Mucosa of stomach (tissue), 1 donor: ENCODE results near the gene SLCO3A1.

Experiments
- H3K27me3 ChIP-seq: one replicate; pipeline ENCODE4 v1.7.0; 2013; ENCODE audit warnings: mild to moderate bottlenecking, low read length; ENCODE audit not compliant: control insufficient read depth, insufficient read depth
- H3K36me3 ChIP-seq: one replicate; pipeline ENCODE4 v1.7.0; 2013; ENCODE audit warnings: low read length; ENCODE audit not compliant: control insufficient read depth, insufficient read depth
- H3K4me1 ChIP-seq: one replicate; pipeline ENCODE4 v1.7.0; 2013; ENCODE audit warnings: mild to moderate bottlenecking, low read length; ENCODE audit not compliant: control insufficient read depth, insufficient read depth
- H3K4me3 ChIP-seq: one replicate; pipeline ENCODE4 v1.7.0; 2013; ENCODE audit warnings: low read length
- H3K9ac ChIP-seq: one replicate; pipeline ENCODE4 v1.7.0; 2013; ENCODE audit warnings: mild to moderate bottlenecking, low read length, moderate library complexity
- H3K9me3 ChIP-seq: one replicate; pipeline ENCODE4 v1.7.0; 2013; ENCODE audit warnings: mild to moderate bottlenecking, low read length, moderate library complexity; ENCODE audit not compliant: control insufficient read depth
- donor health status: Pancreatic carcinoma.

Gene SLCO3A1

GRCh38 chr15:91970142-91970541 is 116.6 kb downstream of the SLCO3A1 start:
- no peaks in the 10 kb centered on the region for H3K4me1 ChIP-seq
- H3K27me3 ChIP-seq = no peaks in the 10 kb centered on the region
- H3K9ac ChIP-seq = no peak overlapping the region
- H3K9me3 ChIP-seq = no peaks in the 10 kb centered on the region
- H3K36me3 ChIP-seq = no peaks in the 10 kb centered on the region
- H3K4me3 ChIP-seq = no peak overlapping the region

GRCh38 chr15:91973481-91973880 is 120.0 kb downstream of the SLCO3A1 start:
- Histone ChIP-seq H3K9ac (no peak overlapping the region), H3K4me1 (no peaks in the 10 kb centered on the region), H3K27me3 (no peaks in the 10 kb centered on the region), H3K4me3 (no peak overlapping the region), H3K36me3 (no peaks in the 10 kb centered on the region), H3K9me3 (no peaks in the 10 kb centered on the region)

- Histone ChIP-seq H3K9me3 (no peaks in the 10 kb centered on the region), H3K9ac (no peak overlapping the region), H3K4me3 (no peak overlapping the region), H3K27me3 (no peaks in the 10 kb centered on the region), H3K36me3 (no peaks in the 10 kb centered on the region), H3K4me1 (no peaks in the 10 kb centered on the region)
These were observed 120.8 kb downstream of the SLCO3A1 start for GRCh38 chr15:91974321-91974720.

DNA sequence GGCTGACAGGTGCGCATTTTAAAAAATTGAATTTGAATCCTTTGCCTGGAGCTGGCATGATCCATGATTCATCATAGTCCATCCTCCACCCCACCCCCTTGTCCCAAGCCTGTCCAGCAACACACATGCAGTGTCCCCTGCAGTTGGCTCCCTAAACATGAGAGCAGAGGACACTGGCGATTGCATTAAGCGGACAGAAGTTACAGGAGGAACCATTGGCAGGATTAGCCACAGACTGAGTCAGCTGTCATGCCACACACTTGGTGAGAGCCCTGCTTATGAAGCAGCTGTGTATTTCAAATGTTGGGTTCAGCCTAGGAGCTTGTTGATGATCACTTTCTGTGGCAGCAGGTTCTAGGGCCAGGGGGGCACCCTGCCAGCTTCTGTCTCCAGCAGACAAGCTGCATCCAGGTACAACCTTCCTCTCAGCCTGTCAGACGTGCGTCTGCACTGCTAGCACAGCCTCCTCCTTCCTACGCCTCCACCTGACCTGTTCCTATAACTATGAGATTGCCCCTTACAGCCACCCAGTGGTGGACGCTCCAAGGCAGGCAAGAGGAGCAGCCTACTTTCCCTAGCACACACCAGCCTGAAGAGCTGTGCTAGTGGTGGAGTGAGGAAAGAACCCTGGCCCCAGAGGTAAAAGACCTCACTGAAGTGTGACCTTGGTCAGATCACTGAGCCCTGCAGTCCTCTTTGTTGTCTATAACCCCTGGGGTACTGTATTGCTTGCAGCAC is 121.9 kb downstream of the SLCO3A1 start:
- Histone ChIP-seq H3K9ac (no peak overlapping the region), H3K36me3 (no peaks in the 10 kb centered on the region), H3K27me3 (no peaks in the 10 kb centered on the region), H3K4me3 (no peak overlapping the region), H3K9me3 (no peaks in the 10 kb centered on the region), H3K4me1 (no peaks in the 10 kb centered on the region)

- Histone ChIP-seq H3K9ac (no peak overlapping the region), H3K36me3 (no peaks in the 10 kb centered on the region), H3K9me3 (no peaks in the 10 kb centered on the region), H3K4me3 (no peak overlapping the region), H3K27me3 (no peaks in the 10 kb centered on the region), H3K4me1 (no peaks in the 10 kb centered on the region)
These were observed 123.5 kb downstream of the SLCO3A1 start for GRCh38 chr15:91976966-91977365.

GRCh38 chr15:91980502-91981267 is 127.2 kb downstream of the SLCO3A1 start:
- no peaks in the 10 kb centered on the region for H3K4me1 ChIP-seq
- H3K4me3 ChIP-seq = no peak overlapping the region
- H3K36me3 ChIP-seq = no peaks in the 10 kb centered on the region
- no peaks in the 10 kb centered on the region for H3K27me3 ChIP-seq
- H3K9ac ChIP-seq = no peak overlapping the region
- no peaks in the 10 kb centered on the region for H3K9me3 ChIP-seq

GRCh38 chr15:91981821-91982800 is 128.6 kb downstream of the SLCO3A1 start:
- no peaks in the 10 kb centered on the region for H3K27me3 ChIP-seq
- H3K4me1 ChIP-seq = no peaks in the 10 kb centered on the region
- no peak overlapping the region for H3K9ac ChIP-seq

GRCh38 chr15:91983729-91984340 is 130.3 kb downstream of the SLCO3A1 start:
- Histone ChIP-seq H3K9me3 (no peaks in the 10 kb centered on the region), H3K4me3 (no peak overlapping the region), H3K4me1 (no peaks in the 10 kb centered on the region), H3K36me3 (no peaks in the 10 kb centered on the region), H3K27me3 (no peaks in the 10 kb centered on the region), H3K9ac (no peak overlapping the region)

More at GRCh38 chr15:91981821-91982800, 128.6 kb downstream of the SLCO3A1 start:
- H3K36me3 ChIP-seq = no peaks in the 10 kb centered on the region
- no peak overlapping the region for H3K4me3 ChIP-seq
- H3K9me3 ChIP-seq = no peaks in the 10 kb centered on the region

DNA sequence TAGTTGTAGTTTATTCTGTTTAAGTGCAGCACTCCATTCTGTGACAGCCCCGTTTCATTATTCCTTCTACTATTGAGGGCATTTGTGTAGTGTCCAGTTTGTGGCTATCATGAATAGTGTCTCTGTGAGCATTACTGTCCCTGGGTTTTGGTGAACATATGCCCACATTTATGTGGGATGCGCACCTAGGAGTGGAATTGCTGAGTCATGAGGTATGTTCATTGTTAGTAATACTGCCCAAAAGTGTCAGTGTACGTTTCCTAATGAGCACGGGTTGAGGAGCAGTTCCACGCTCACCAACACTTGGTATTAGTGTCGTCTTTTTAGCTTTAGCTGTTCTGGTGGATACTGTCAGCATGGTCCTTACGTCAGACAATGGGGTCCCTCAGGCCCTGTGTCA is 131.8 kb downstream of the SLCO3A1 start:
- H3K4me1 ChIP-seq = no peaks in the 10 kb centered on the region
- no peak overlapping the region for H3K4me3 ChIP-seq

DNA sequence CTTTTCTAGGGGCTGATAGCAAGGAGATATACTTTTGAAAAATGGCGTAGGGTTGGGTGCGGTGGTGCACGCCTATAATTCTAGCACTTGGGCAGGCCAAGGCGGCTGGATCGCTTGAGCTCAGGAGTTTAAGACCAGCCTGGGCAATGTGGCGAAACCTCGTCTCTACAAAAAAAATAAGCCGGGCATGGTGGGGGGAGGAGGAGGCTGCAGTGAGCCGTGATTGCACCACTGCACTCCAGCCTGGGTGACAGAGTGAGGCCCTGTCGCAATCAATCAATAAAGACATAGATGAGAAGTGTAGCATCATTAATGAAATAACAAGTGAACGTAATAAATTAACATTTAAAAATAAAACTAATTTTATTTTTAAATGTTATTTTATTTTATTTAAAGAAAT is 134.6 kb downstream of the SLCO3A1 start:
- Histone ChIP-seq H3K27me3 (no peaks in the 10 kb centered on the region), H3K9me3 (no peaks in the 10 kb centered on the region), H3K9ac (no peak overlapping the region), H3K4me3 (no peak overlapping the region), H3K4me1 (no peaks in the 10 kb centered on the region), H3K36me3 (no peaks in the 10 kb centered on the region)

More for the DNA sequence above, 131.8 kb downstream of the SLCO3A1 start:
- Histone ChIP-seq H3K9ac (no peak overlapping the region), H3K27me3 (no peaks in the 10 kb centered on the region), H3K9me3 (no peaks in the 10 kb centered on the region), H3K36me3 (no peaks in the 10 kb centered on the region)

GRCh38 chr15:91988655-91989054 is 135.1 kb downstream of the SLCO3A1 start:
- H3K4me1 ChIP-seq = no peaks in the 10 kb centered on the region
- no peaks in the 10 kb centered on the region for H3K9me3 ChIP-seq
- H3K9ac ChIP-seq = no peak overlapping the region
- H3K36me3 ChIP-seq = no peaks in the 10 kb centered on the region
- no peak overlapping the region for H3K4me3 ChIP-seq
- no peaks in the 10 kb centered on the region for H3K27me3 ChIP-seq
